ENCODE results near the gene RNF186.
"Not testable (repeated sequence)": the region's sequence is repeated elsewhere in the genome, so short reads cannot be mapped to it uniquely, and the experiment has no call there.

The RNF186 gene

DNA sequence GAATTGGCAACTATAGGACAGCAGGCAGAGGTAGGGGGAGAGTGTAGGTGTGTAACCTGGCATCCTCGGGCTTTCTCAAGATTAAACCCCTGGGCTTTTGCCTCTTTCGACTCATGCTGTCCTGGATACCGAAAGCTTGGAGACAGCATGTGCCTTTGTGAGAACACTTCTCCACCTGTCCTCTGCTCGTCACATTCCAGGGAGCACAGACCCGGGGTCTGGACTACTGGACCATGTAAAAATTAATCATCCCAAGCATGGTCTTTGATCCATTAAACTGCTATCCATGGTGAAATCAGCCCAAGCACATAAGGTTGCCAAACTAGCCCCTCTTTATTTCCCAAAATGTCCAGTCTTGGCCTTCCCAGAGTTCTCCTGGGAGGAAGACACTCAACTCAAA is 9.0 kb upstream of the RNF186 start:
- DNase-seq: no peak

GRCh38 chr1:19819701-19820100 is 4.6 kb upstream of the RNF186 start:
- DNase-seq: no peak

DNA sequence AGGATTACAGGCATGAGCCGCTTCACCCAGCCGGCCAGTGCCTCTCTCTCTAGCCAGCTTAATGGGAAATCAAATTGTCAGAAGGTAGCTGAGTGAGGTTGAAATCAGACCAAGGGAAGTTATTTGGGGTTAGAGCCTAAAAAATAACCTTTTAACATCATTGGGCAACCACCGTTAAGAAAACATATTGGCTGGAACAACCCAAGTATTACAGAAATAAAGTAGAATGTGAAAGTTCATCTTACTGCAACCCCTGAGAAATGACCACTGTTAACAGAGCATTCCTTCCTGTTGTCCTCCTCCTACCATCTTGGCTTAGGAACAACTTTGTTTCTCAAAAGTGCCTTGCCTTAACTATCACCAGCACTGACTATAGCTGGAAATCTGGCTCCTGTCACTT is 3.2 kb upstream of the RNF186 start:
- no peak for DNase-seq

GRCh38 chr1:19817160-19817559 is 2.1 kb upstream of the RNF186 start:
- DNase-seq: no peak

DNA sequence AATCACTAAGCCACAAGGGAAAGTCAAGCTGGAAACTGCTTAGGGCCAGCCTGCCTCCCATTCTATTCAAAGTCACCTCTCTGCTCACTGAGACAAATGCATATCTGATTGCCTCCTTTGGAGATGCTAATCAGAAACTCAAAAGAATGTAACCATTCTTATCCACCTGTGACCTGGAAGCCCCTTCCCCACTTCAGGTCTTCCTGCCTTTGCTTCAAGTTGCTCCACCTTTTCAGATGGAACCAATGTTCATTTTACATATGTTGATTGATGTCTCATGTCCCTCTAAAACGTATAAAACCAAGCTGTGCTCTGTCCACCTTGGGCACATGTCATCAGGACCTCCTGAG is 1.6 kb upstream of the RNF186 start:
- DNase-seq: not testable (repeated sequence)

DNA sequence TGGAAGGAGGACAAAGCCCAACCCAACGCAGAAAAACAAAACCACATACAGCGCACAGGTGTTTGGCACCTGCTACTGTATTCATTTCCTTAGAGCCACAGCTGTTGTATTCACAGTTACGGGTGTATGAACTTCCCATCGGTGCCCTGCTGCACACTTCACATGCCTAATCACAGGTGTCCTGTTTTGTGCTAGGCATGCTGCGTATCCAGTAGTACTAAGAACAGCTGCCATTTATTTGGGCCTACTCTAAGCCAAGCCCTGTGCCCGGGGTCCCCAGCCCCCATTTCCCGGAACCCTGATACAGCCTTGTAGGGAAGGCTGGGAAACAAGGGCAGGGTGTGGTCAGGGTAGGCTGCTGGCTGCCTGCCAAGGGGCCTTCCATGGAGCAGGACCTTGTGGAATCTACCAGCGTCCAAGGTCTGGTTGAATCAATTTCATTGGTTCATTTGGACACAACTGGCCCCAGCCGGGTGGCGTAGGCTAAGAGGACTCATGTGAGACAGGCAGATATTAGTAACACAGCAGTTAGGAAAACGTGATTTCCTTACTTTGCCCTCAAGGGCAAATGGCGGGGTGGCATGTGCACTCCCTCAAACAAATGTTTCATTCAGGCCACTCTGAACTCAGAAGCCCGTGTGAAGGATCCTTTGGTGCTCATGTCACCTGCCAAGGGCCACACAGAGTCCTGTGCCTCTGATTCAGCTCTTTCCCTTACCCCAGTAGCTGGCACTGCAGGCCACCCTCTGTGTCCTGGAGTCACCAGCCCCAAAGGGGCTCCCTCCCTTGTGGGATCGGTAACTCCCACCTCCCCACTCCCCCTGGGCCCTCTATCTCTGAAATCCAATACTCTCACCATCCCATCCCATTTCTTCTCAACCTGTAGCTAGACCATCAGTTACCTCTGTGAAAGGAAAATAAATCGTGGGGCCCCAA is 986 bp upstream of the RNF186 start:
- DNase-seq: no peak

DNA sequence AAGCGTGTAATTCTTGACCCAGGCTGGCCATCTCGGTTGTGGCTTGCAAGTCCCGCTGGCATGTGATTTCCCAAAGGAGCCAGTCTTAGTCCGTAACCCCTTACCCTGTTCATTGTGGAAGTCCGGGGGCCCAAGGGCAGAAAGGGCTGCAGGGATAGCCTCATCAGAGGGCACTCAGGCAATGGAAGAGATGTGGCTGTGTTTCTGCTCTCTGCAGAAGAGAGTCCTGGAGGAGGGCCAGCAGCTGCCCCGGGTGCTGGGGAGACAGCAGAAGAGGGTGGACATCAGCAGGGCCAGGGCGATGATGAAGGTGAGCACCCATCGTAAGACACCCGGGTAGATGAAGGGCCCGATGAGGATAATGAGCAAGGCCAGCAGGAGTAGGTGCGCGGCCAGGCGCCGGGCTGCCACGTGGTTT is 830 bp downstream of the RNF186 start:
- no peak for DNase-seq

DNA sequence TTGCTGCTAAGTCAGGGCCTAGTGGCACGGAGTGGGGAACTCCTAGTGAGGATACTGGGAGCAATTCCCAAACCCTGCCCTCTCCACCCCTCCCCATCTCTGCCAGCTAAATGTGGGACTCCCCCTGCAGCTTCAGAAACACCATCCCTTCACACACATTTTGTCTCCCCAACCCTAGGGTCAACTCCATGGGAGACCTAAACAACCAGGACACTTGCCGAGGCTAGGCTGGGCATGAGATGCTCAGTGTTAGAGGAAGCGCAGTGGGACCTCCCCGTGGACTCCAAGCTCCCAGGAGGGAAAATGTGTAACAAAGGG is 1.5 kb downstream of the RNF186 start:
- DNase-seq: no peak

DNA sequence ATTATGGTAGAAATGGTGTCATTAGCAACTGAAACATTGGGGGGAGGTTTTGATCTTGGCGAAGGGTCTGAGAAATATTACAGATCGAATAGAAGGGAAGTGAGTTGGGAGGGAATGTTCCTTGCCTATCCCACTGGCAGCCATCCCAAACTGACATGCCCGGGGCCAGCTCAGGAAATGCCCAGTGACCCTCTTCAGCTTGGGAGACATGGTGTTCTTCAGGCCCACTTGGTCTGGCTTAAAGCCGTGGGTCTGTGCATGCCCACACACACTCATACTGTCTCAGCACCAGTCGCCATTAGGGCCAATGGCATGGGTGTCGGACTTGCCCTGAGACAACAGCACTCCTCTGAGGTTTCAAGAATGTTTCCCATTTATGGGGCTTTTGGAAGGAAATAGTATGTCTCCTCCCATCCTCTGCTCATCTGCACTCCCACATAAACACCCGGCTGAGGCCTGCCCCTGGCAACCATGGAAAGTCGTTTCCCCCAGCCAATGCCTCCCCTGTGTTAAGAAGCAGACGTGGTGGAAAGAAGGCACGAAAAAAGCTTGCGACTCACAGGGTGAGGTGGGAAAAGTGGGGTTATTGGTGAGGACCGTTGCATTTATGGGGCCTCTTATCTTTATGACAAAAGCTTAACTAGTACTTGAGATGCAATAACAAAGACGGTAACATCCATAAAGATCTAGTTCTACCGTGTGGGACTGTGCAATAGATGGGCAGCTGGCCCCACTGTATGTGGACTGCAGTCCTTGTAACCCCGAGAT is 2.0 kb downstream of the RNF186 start:
- DNase-seq: no peak

- DNase-seq: no peak
Measured at GRCh38 chr1:19811206-19811851, 3.8 kb downstream of the RNF186 start.

- DNase-seq: no peak
Measured at GRCh38 chr1:19809044-19809750, 5.9 kb downstream of the RNF186 start.

GRCh38 chr1:19808351-19808750 is 6.7 kb downstream of the RNF186 start:
- DNase-seq: no peak

- DNase-seq: no peak
Measured at GRCh38 chr1:19804831-19805251, 10.2 kb downstream of the RNF186 start.

- DNase-seq: no peak
Measured at GRCh38 chr1:19802269-19802668, 12.8 kb downstream of the RNF186 start.

GRCh38 chr1:19800076-19800804 is 14.8 kb downstream of the RNF186 start:
- DNase-seq: no peak

DNA sequence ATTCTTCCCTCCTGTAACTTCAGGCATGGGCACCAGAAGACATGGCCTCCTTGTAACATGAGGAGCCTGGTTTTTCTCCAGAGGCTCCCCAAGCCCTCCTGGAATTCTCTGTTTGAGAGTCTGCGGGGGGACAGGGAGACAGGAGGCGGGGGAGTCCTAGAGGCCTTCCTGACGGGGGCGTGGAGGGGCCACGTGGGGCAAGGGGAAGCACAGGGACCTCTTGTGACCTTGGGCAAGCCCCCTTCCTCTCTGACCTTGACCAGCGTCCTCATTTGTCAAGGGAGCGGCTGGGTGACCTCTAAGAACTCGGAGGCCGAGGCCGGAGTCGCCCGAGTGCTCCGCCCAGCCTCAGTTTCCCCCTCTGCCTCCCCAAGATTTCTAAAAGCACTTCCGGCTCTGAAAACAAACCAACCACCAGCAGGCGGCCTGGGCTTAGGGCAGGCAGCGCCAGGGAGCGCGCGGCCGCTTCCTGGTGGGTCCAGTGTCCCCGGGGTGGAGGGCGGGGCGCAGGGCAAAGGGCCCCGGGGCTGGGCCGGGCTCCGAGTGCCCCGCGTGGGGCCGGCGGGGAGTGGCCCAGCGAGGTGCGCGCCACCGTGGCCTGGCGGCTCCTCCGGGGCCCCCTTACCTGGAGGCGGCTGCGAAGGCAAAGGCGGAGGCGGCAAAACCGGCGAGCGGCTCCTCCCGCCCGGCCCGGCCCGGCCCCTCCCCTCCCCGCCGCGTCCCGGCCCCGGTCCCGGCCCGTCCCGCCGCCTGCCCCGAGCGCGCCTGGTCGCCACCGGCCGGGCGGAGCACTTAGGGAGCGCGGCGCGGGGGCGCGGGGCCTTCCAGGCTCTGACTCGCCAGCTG is 15.6 kb downstream of the RNF186 start, which contains the start of gene TMCO4:
TSS of gene TMCO4 (minus strand) at position 687 of the 846 bp plus-strand sequence. CDS start 19,158 bp downstream, outside the sequence.
- DNase-seq: no peak

GRCh38 chr1:19798486-19799229 is 16.4 kb downstream of the RNF186 start:
- DNase-seq: no peak

DNA sequence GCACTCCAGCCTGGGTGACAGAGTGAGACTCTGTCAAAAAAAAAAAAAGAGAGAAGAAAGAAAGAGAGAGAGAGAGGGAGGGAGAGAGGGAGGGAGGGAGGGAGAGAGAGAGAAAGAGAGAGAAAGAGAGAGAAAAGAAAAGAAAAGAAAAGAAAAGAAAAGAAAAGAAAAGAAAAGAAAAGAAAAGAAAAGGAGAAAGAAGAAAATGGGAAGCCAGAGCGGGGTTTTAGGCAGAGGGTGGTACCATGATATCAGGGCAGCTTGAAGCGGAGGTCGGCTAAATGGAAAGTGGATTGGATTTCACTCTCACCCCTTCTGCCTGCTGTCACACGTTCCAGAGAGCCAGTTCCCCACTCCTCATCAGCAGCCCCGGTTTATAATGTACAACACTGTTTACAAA is 17.3 kb downstream of the RNF186 start:
- no peak for DNase-seq

DNA sequence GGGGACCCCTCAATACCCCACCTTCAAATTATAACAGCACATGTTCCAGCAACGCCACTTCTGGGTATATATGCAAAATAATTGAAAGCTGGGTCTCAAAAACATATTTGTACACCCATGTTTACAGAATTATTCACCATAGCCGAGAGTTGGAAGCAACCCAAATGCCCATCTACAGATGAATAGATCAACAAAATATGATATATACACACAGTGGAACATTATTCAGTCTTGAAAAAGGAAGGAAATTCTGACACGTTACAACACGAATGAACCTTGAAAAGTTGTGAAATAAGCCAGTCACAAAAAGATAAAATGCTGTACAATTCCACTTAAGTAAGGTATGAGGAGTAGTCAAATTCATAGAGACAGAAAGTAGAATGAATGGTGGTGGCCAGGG is 20.5 kb downstream of the RNF186 start:
- DNase-seq: no peak

- DNase-seq: no peak
Measured at GRCh38 chr1:19793360-19794046, 21.6 kb downstream of the RNF186 start.
